Mesendoderm (in vitro differentiated cells): Measurements from ENCODE around the gene HMGA1.
"Not testable (repeated sequence)": the region's sequence is repeated elsewhere in the genome, so short reads cannot be mapped to it uniquely, and the experiment has no call there.

Source experiments
- DNase-seq: peaks from one replicate; pipeline ENCODE4 v3.0.0; 2013
- H2AK5ac ChIP-seq: 2 replicates; pipeline ENCODE4 v1.6.1; 2013; ENCODE audit warnings: low read length, inconsistent platforms
- H2BK120ac ChIP-seq: 2 replicates; pipeline ENCODE4 v1.6.1; 2013; ENCODE audit warnings: low read depth, mild to moderate bottlenecking, low read length, moderate library complexity, mixed read lengths
- H2BK15ac ChIP-seq: replicated peaks from 2 replicates; pipeline ENCODE4 v1.6.1; 2013; ENCODE audit warnings: low read depth, mild to moderate bottlenecking, moderate library complexity
- H2BK5ac ChIP-seq: 2 replicates; pipeline ENCODE4 v1.6.1; 2013; ENCODE audit warnings: low read length, inconsistent platforms
- H3K18ac ChIP-seq: 2 replicates; pipeline ENCODE4 v1.6.1; 2013; ENCODE audit warnings: mild to moderate bottlenecking, low read length, mixed read lengths
- H3K23ac ChIP-seq: one replicate; pipeline ENCODE4 v1.6.1; 2013; ENCODE audit warnings: low read length
- H3K27ac ChIP-seq: 2 replicates; pipeline ENCODE4 v1.5.1; 2013; ENCODE audit warnings: low read depth, mild to moderate bottlenecking, inconsistent platforms, low read length, moderate library complexity
- H3K27me3 ChIP-seq: 2 replicates; pipeline ENCODE4 v1.6.1; 2013; ENCODE audit warnings: low read length, control low read depth, mild to moderate bottlenecking, inconsistent platforms; ENCODE audit not compliant: insufficient read depth, poor library complexity
- H3K36me3 ChIP-seq: 2 replicates; pipeline ENCODE4 v1.6.1; 2013; ENCODE audit warnings: low read length, inconsistent platforms; ENCODE audit not compliant: control insufficient read depth, insufficient read depth
- H3K4ac ChIP-seq: one replicate; pipeline ENCODE4 v1.6.1; 2013; ENCODE audit warnings: low read depth, mild to moderate bottlenecking, low read length, moderate library complexity
- H3K4me1 ChIP-seq: 2 replicates; pipeline ENCODE4 v1.6.1; 2013; ENCODE audit warnings: low read depth, low read length, inconsistent platforms; ENCODE audit not compliant: control insufficient read depth
- H3K4me2 ChIP-seq: 2 replicates; pipeline ENCODE4 v1.6.1; 2013; ENCODE audit warnings: low read length
- H3K4me3 ChIP-seq: 2 replicates; pipeline ENCODE4 v1.5.1; 2013; ENCODE audit warnings: mild to moderate bottlenecking, low read length
- H3K56ac ChIP-seq: one replicate; pipeline ENCODE4 v1.6.1; 2013; ENCODE audit warnings: low read length
- H3K79me1 ChIP-seq: 2 replicates; pipeline ENCODE4 v1.6.1; 2013; ENCODE audit warnings: low read length, inconsistent platforms
- H3K79me2 ChIP-seq: 2 replicates; pipeline ENCODE4 v1.6.1; 2013; ENCODE audit warnings: mild to moderate bottlenecking, low read length; ENCODE audit not compliant: control insufficient read depth, insufficient read depth
- H3K9ac ChIP-seq: 2 replicates; pipeline ENCODE4 v1.6.1; 2013; ENCODE audit warnings: low read length, inconsistent platforms
- H4K5ac ChIP-seq: one replicate; pipeline ENCODE4 v1.6.1; 2013; ENCODE audit warnings: low read length
- H4K8ac ChIP-seq: one replicate; pipeline ENCODE4 v1.6.1; 2013; ENCODE audit warnings: low read depth, mild to moderate bottlenecking, control low read depth, low read length, moderate library complexity
- WGBS: extraction: QIAGEN DNeasy Blood & Tissue Kit; methylation state at CpG from one replicate; pipeline ENCODE4 v1.1.7; 2013; ENCODE audit warnings: low lambda C conversion rate, missing lambda C conversion rate; ENCODE audit not compliant: insufficient coverage; ENCODE audit errors: extremely low coverage; 5-methylcytosine and 5-hydroxymethylcytosine counted together

Gene HMGA1

DNA sequence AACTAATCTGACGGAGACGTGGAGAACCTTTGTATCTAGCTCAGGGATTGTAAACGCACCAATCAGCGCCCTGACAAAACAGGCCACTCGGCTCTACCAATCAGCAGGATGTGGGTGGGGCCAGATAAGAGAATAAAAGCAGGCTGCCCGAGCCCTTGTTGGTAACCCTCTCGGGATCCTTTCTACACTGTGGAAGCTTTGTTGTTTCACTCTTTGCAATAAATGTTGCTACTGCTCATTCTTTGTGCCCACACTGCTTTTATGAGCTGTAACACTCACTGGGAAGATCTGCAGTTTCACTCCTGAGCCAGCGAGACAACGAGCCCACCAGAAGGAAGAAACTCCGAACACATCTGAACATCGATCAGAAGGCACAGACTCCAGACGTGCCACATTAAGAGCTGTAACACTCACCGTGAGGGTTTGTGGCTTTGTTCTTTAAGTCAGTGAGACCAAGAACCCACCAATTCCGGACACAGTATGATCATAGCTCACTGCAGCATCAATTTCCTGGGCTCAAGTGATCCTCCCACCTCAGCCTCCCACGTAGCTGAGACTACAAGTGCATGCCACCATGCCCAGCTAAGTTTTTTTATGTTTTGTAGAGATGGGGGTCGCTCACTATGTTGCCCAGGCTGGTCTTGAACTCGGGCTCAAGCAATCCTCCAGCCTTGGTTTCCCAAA, 33.1 kb downstream of the HMGA1 start:
- not testable (repeated sequence) for H3K4ac ChIP-seq, H4K5ac ChIP-seq, H3K56ac ChIP-seq, H3K23ac ChIP-seq, H3K4me3 ChIP-seq, DNase-seq, H2BK5ac ChIP-seq, H2BK120ac ChIP-seq, H3K27ac ChIP-seq, H3K4me1 ChIP-seq, H3K27me3 ChIP-seq, H3K36me3 ChIP-seq, H3K79me1 ChIP-seq, H3K4me2 ChIP-seq, H2BK15ac ChIP-seq, H4K8ac ChIP-seq, H3K79me2 ChIP-seq, H2AK5ac ChIP-seq, H3K9ac ChIP-seq, H3K18ac ChIP-seq
- no CpG with 5 or more reads among the region's 17 CpGs for WGBS

DNA sequence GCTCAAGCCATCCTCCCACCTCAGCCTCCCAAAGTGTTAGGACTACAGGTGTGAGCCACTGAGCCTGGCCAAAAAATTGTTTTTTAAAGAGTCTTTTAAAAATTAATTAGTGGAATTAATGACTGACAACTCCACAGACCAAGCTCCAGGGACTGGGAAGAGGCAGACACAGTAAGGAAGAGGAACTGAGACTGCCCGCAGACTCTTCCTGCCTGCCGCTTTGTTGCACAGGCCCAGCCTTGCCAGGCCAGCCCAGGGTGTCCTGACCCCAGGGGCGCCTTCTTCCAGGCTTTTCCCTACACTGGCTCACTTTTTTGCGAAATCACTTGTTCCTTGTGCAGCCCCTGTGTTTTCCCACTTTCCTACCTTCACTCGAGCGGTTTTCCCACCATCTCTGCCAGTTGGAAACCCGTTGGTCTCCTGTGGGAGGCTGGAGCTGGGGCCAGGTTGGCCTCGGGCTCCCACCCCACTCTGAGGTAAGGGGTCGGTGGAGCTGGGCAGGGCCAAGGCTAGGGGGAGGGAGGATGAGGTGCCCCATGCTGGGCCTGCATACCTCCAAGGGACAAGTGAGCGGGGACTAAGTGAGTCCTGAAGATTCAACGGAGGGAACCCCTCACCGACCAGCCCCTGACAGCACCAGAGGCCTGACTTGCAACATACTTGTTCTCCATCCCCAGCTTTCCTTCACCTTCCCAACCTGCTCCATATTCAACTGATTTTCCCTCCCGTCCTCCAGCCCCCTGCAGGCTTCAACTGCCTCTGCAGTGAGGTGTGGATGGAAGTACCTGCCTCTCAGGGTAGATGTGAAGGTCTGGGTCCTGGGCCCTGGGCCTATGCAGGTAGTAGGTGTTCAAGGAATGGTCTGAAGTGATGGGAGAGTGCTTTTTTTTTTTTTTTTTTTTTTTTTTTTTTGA, 35.6 kb downstream of the HMGA1 start:
- WGBS: no CpG with 5 or more reads among the region's 13 CpGs
- Histone ChIP-seq H3K79me1 (no peaks in the 10 kb centered on the region), H3K79me2 (no peaks in the 10 kb centered on the region), H3K4me1 (no peaks in the 10 kb centered on the region), H2AK5ac (no peak overlapping the region), H3K27ac (no peak overlapping the region), H3K23ac (no peak overlapping the region), H3K4me2 (no peak overlapping the region), H3K36me3 (no peaks in the 10 kb centered on the region), H3K27me3 (no peaks in the 10 kb centered on the region), H4K8ac (no peak overlapping the region), H4K5ac (no peak overlapping the region), H3K56ac (no peak overlapping the region), H3K9ac (no peak overlapping the region), H2BK15ac (no peak overlapping the region), H3K4me3 (no peak overlapping the region), H3K18ac (no peak overlapping the region), H2BK120ac (no peak overlapping the region), H2BK5ac (no peak overlapping the region), H3K4ac (no peak overlapping the region)
- peak; percentile 65 for DNase-seq

DNA sequence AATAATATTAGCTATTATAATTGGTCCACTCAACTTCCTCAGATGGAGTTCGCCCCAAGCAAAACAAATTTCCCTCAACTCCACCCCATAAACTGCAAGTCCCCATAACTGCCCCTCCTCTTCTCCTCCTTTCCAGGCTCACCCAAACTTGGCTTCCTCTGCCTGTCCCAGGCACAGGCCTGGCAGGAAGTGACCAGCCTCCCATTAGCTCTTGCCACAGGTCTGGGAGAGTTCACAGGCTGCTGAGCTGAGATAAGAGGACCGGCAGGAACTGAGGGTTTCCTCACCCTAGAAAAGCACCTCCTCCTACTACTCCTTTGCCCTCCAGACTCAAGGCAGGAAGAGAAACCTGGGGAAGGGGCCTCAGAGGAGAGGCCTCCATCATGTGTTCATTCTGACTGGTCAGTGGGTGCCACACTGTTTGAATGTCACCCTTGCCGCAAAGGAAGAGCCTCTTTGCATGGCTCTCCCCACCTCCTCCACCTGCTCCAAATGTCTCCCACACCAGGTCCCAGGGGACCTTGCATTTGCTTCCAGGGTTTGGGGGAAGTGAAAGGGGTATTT, 36.7 kb downstream of the HMGA1 start:
- no peaks in the 10 kb centered on the region for H3K36me3 ChIP-seq
- no peaks in the 10 kb centered on the region for H3K79me2 ChIP-seq
- H3K18ac ChIP-seq: no peak overlapping the region
- H3K27me3 ChIP-seq: no peaks in the 10 kb centered on the region
- H2AK5ac ChIP-seq: no peak overlapping the region
- H3K4me2 ChIP-seq: no peak overlapping the region
- H3K23ac ChIP-seq: no peak overlapping the region
- no peak overlapping the region for H4K8ac ChIP-seq
- no CpG with 5 or more reads among the region's 3 CpGs for WGBS
- no peak overlapping the region for H3K4me3 ChIP-seq
- peak; percentile 72 for DNase-seq
- H2BK15ac ChIP-seq: no peak overlapping the region
- no peak overlapping the region for H3K56ac ChIP-seq
- H2BK5ac ChIP-seq: no peak overlapping the region
- H4K5ac ChIP-seq: no peak overlapping the region
- no peaks in the 10 kb centered on the region for H3K4me1 ChIP-seq
- no peak overlapping the region for H3K27ac ChIP-seq
- no peak overlapping the region for H3K9ac ChIP-seq
- H3K4ac ChIP-seq: no peak overlapping the region
- no peaks in the 10 kb centered on the region for H3K79me1 ChIP-seq
- no peak overlapping the region for H2BK120ac ChIP-seq

DNA sequence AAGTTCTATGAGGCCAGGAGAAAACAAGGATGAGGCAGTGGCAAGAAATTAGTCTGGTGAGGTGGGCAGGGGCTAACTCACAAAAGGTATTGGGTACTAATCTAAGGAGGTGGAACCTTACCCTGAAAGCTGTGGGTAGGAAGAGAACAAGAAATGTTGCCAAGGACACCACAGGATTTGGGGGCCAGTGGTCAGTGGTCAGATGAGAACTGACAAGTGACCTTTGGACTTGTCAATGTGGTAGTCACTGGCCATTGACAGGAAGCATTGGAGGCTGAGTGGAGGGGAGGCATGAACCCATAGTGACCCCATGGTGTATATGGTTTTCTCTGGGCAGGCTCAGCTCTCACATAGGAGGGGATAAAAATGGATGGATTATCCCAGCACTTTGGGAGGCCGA, 37.5 kb downstream of the HMGA1 start:
- no peak for DNase-seq
- Histone ChIP-seq H3K4me2 (no peak overlapping the region), H3K9ac (no peak overlapping the region), H2BK5ac (no peak overlapping the region), H3K18ac (no peak overlapping the region), H2BK120ac (no peak overlapping the region), H3K27ac (no peak overlapping the region), H3K36me3 (no peaks in the 10 kb centered on the region), H3K4ac (no peak overlapping the region), H2BK15ac (no peak overlapping the region), H3K23ac (no peak overlapping the region), H3K4me3 (no peak overlapping the region), H3K79me1 (no peaks in the 10 kb centered on the region), H3K27me3 (no peaks in the 10 kb centered on the region), H3K56ac (no peak overlapping the region), H3K79me2 (no peaks in the 10 kb centered on the region), H4K8ac (no peak overlapping the region), H2AK5ac (no peak overlapping the region), H4K5ac (no peak overlapping the region), H3K4me1 (no peaks in the 10 kb centered on the region)
- WGBS: no CpG with 5 or more reads among the region's 1 CpG

DNA sequence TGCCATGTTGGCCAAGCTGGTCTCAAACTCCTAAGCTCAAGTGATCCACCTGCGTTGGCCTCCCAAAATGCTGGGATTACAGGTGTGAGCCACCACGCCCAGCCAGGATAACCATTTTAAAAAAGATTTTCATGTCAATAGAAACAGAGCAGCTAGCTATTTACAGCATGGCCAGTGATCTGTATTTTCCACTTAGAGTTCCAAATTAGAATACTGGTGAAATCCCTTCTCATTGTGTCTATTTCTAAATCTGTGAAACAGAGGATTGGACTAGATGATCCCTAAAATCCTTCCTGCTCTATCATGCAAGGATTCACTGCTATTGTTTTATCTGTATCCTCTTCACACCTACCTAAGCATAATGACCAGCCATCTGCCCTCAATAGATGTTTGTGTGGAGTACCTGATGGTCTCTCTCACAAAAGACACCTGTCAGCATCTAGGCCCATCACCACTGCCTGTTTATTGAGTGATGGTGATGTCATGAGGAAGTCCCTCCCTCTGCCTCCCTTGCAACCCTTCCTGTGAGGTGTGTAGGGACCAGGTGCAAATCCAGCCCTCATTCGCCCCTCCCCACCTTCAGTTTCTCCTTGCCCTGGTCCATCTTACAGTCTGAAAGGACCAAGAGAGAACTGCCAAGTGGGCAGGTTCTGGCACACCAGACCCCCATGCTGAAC, 38.6 kb downstream of the HMGA1 start:
- no peaks in the 10 kb centered on the region for H3K4me1 ChIP-seq
- H4K5ac ChIP-seq: no peak overlapping the region
- H2BK15ac ChIP-seq: no peak overlapping the region
- H3K36me3 ChIP-seq: no peaks in the 10 kb centered on the region
- H2BK5ac ChIP-seq: no peak overlapping the region
- no peak overlapping the region for H3K56ac ChIP-seq
- no CpG with 5 or more reads among the region's 3 CpGs for WGBS
- H3K18ac ChIP-seq: no peak overlapping the region
- no peak overlapping the region for H3K4me3 ChIP-seq
- no peaks in the 10 kb centered on the region for H3K79me1 ChIP-seq
- H3K4me2 ChIP-seq: no peak overlapping the region
- H3K27me3 ChIP-seq: no peaks in the 10 kb centered on the region
- no peak overlapping the region for H3K23ac ChIP-seq
- no peak for DNase-seq
- H3K79me2 ChIP-seq: no peaks in the 10 kb centered on the region
- no peak overlapping the region for H2AK5ac ChIP-seq
- no peak overlapping the region for H3K27ac ChIP-seq
- no peak overlapping the region for H3K9ac ChIP-seq
- no peak overlapping the region for H2BK120ac ChIP-seq
- H3K4ac ChIP-seq: no peak overlapping the region
- H4K8ac ChIP-seq: no peak overlapping the region
